GM18508 (cell line): ENCODE data around the gene ATL2.
"Not testable (repeated sequence)": the region's sequence is repeated elsewhere in the genome, so short reads cannot be mapped to it uniquely, and the experiment has no call there.

Source experiments
- ATAC-seq: cut with Tn5 transposase; IDR thresholded peaks from one replicate; pipeline ENCODE4 v1.9.1; 2021; ENCODE audit warnings: moderate number of reproducible peaks; ENCODE audit not compliant: insufficient read depth, unreplicated experiment

The ATL2 gene

GRCh38 chr2:38278117-38278438 lies 99.0 kb downstream of the ATL2 start:
- not testable (repeated sequence) for ATAC-seq

GRCh38 chr2:38277245-38278116 lies 99.6 kb downstream of the ATL2 start:
- ATAC-seq: no peak

- ATAC-seq: no peak
Observed at GRCh38 chr2:38274286-38275276, 102.5 kb downstream of the ATL2 start.

DNA sequence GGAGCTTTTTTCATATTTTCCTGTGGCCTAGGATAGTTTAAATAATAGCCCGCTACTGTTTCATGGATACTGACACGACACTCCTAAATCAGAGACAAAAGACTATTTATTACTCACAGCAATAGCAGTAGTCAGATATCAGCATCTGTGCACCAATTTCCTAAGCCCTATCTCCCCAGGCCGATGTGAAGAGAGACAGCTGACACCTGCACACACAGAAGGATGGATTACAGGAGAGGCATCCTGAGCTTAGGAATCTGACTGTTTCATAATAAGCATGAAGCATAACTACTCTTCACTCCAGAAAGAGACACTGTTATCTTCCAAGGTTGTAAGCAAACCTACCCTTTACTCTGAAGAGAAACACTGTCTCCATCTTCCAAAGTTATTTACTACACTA lies 105.4 kb downstream of the ATL2 start:
- no peak for ATAC-seq

GRCh38 chr2:38269421-38269820 lies 107.7 kb downstream of the ATL2 start:
- ATAC-seq: no peak

GRCh38 chr2:38268691-38269327 lies 108.3 kb downstream of the ATL2 start:
- ATAC-seq: no peak

DNA sequence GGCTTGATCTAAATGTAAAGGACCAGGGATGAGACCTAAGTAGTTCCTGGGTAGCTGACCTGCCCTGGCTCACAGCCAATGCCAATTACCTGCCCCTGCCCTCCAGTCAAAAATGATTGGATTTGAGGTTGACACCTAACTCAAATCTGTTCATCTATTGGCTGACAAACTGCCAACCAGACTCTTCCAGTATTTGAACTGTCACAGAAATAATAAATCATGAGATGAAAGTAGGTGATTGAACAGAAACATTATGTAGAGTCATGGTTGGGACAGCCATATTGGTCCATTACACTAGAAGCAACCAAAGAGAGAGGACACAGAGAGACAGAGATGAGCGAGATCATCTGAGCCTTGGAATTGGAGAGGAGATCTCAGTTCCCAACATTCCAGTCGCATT lies 109.1 kb downstream of the ATL2 start:
- no peak for ATAC-seq

GRCh38 chr2:38267270-38267925 lies 109.7 kb downstream of the ATL2 start:
- no peak for ATAC-seq

- ATAC-seq: no peak
Observed at GRCh38 chr2:38266382-38267061, 110.6 kb downstream of the ATL2 start.

GRCh38 chr2:38265461-38265860 lies 111.6 kb downstream of the ATL2 start:
- ATAC-seq: no peak

- no peak for ATAC-seq
Observed at GRCh38 chr2:38264396-38265221, 112.5 kb downstream of the ATL2 start.

GRCh38 chr2:38263293-38263692 lies 113.8 kb downstream of the ATL2 start:
- ATAC-seq: no peak

DNA sequence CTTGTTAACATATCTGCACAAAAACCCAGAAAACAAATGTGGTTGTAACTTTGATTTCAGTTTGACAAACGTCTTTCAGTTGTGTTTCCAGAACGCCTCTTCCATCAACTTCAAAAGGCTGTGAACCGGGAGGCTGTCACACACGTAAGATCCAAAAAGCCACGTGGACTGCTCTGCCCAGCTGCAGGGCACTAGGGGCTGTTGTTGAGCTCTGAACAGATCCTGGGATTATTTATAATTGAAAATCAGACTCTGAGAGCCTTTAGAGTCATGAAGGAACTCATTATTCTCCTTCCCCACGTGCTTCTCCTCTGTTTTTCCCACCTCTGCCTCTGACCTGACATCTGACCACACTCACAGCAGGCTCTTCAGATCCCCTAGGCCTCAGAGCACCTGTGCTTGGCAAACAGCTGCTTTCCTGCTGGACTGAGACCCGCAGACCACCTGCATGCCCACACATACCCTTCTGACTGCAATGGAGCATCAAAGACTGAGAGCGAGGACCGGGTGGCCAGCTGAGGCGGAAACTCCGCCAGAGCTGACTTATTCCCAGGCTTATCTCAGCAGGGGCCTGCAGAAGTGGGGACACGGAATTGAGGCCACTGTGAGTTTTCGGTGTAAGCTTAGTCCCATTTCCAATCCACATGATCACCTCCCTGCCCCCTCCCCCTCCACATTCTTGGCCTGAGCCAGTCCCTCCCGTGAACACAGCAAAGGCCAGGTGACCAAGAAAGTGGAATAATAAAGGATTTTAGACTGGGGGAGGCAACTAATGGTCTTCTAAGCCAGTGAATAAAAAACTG lies 114.8 kb downstream of the ATL2 start:
- ATAC-seq: no peak

DNA sequence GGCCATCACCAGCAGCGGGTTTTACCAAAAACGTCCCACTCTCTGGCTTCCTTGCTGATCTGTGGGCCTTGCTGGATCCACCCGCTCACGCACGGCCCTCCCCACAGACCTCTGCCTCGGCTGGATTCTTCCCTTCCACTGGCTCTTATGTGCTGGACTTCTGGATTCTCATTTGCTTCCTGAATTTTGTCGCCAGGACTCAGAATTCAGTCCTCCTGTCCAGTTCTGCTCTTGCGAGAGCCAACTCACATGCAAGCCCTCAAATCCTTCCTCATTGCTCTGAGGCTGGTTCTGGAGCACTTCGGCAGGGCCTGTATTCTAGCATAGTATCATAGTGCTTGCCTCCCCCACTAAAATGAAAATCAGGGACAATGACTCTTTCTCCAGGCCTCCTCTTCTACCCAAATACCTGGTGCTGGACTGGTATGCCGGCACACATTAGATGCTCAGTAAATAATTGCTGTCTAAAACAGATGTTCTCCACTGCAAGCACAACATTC lies 115.5 kb downstream of the ATL2 start:
- no peak for ATAC-seq

- no peak for ATAC-seq
Observed at GRCh38 chr2:38260972-38261371, 116.1 kb downstream of the ATL2 start.

GRCh38 chr2:38260469-38260868 lies 116.6 kb downstream of the ATL2 start:
- ATAC-seq: no peak

DNA sequence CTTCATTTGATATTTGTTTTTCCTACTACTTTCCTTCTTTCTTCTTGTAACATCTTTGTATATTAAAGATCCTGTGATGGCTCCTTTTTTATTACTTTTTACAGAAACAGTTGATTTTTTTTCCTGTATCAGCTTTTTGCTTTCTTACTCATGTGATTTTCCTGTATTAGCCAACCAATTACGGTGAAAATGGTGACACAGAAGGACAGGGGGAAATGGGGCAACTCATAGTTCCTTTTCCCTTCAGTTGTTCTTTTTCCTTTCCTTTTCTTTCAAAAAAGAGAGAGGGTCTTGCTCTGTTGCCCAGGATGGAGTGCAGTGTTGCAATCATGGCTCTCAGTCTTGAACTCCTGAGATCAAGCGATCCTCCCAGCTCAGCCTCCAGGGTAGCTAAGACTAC lies 117.8 kb downstream of the ATL2 start:
- ATAC-seq: no peak

DNA sequence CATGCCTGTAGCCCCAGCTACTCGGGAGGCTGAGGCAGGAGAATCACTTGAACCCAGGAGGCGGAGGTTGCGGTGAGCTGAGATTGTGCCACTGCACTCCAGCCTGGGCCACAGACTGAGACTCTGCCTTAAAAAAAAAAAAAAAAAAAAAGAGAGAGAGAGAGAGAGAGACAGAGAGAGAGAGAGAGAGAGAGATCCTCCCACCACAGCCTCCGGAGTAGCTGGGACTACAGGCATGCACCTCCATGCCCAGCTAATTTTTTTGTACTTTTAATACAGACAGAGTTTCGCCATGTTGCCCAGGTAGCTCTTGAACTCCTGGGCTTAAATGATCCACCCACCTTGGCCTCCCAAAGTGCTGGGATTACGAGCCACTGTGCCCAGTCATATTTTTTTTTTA lies 119.4 kb downstream of the ATL2 start:
- not testable (repeated sequence) for ATAC-seq
